ENCODE data around the gene SYTL2. TPM values are rescaled to one million over a fixed set of nuclear protein-coding genes. Genes with fewer than 3 reads are reported as not detected.

SYTL2 gene
- total and polyA plus RNA-seq, 2 donors (not counting 1 experiment from before 2014, with no cell fraction given): 165 to 387 TPM

DNA sequence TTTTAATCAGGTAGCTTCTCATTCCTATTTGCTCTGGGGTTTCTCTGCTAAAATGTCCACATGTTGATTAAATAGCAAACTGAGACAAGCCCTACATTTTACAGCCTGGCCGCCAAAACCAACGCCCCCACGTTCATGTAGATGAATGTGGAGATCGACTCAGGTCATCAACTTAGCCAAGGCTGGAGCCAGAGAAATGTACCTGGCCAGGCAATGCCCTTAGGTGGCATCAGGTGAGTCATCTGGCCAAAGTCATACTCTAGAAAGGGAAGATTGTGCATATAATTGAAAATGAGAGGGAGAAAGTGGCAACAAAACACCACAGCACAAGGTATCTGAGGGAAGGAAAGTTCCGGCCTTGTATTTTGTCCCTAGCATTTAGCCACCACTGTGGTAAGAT lies 87.9 kb downstream of the SYTL2 start:
- Histone ChIP-seq H3K4me1 (ENCODE audit: control insufficient read depth, extremely low read depth, insufficient read depth, low read length) (peaks cover 6% of the 10 kb centered on the region), H3K27ac (ENCODE audit: insufficient read depth, low read length) (no peak overlapping the region), H2AFZ (ENCODE audit: low read length) (no peak overlapping the region), H4K20me1 (ENCODE audit: control insufficient read depth, extremely low read depth, insufficient read depth, low read length) (no peaks in the 10 kb centered on the region), H3K4me2 (ENCODE audit: extremely low read depth, insufficient read depth, low read length) (no peak overlapping the region), H3K36me3 (ENCODE audit: control insufficient read depth, insufficient read depth, low read length) (no peaks in the 10 kb centered on the region), H3K27me3 (ENCODE audit: control insufficient read depth, insufficient read depth, low read length) (no peaks in the 10 kb centered on the region), H3K79me2 (ENCODE audit: control insufficient read depth, insufficient read depth, low read length) (peaks cover 2% of the 10 kb centered on the region), H3K4me3 (replicated peaks in 1 of 4; ENCODE audit: control extremely low read depth in 1 of 4, insufficient read depth in 1 of 4, low read depth in 3 of 4, low read length in 4 of 4) (no peak overlapping the region), H3K9ac (ENCODE audit: insufficient read depth, low read length) (no peak overlapping the region), H3K9me3 (ENCODE audit: control insufficient read depth, insufficient read depth, low read depth, low read length) (no peaks in the 10 kb centered on the region)
- TF ChIP-seq EZH2 (IDR thresholded peaks at IDR 0.05; ENCODE audit: low read length, missing control alignments): no peak
- TF ChIP-seq, protein P1, sequence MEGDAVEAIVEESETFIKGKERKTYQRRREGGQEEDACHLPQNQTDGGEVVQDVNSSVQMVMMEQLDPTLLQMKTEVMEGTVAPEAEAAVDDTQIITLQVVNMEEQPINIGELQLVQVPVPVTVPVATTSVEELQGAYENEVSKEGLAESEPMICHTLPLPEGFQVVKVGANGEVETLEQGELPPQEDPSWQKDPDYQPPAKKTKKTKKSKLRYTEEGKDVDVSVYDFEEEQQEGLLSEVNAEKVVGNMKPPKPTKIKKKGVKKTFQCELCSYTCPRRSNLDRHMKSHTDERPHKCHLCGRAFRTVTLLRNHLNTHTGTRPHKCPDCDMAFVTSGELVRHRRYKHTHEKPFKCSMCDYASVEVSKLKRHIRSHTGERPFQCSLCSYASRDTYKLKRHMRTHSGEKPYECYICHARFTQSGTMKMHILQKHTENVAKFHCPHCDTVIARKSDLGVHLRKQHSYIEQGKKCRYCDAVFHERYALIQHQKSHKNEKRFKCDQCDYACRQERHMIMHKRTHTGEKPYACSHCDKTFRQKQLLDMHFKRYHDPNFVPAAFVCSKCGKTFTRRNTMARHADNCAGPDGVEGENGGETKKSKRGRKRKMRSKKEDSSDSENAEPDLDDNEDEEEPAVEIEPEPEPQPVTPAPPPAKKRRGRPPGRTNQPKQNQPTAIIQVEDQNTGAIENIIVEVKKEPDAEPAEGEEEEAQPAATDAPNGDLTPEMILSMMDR (conservative IDR thresholded peaks at IDR 0.05 in 1 of 2, IDR thresholded peaks at IDR 0.05 in 1 of 2; ENCODE audit: low read depth in 1 of 2, low read length in 2 of 2): no peak
- DNase-seq (ENCODE audit: low read depth in 2 of 2): no peak

DNA sequence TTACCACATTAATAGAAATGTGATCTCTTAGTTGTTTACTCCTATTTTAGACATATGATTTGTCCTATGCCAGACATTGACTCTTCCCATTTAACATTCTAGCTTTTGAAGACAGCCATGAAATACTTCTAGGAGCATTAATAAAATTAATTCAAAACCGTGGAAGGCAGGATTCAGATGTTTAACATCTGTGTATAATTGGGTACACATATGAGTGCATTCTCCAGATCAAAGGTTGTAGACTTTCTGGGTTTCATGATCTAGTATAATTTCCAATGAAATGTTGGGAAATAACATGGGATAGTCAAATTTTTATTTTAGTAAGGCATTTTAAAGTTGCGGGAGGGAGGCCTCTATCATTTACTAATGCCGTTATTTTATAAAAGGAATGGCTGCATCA lies 89.8 kb downstream of the SYTL2 start:
- no peak overlapping the region for H3K9ac ChIP-seq (ENCODE audit: insufficient read depth, low read length)
- no peaks in the 10 kb centered on the region for H3K9me3 ChIP-seq (ENCODE audit: control insufficient read depth, insufficient read depth, low read depth, low read length)
- no peak overlapping the region for H3K4me3 ChIP-seq (replicated peaks in 1 of 4; ENCODE audit: control extremely low read depth in 1 of 4, insufficient read depth in 1 of 4, low read depth in 3 of 4, low read length in 4 of 4)
- no peak overlapping the region for H3K4me2 ChIP-seq (ENCODE audit: extremely low read depth, insufficient read depth, low read length)
- no peaks in the 10 kb centered on the region for H4K20me1 ChIP-seq (ENCODE audit: control insufficient read depth, extremely low read depth, insufficient read depth, low read length)
- H3K27me3 ChIP-seq (ENCODE audit: control insufficient read depth, insufficient read depth, low read length): no peaks in the 10 kb centered on the region
- H2AFZ ChIP-seq (ENCODE audit: low read length): no peak overlapping the region
- peaks cover 4% of the 10 kb centered on the region for H3K4me1 ChIP-seq (ENCODE audit: control insufficient read depth, extremely low read depth, insufficient read depth, low read length)
- no peaks in the 10 kb centered on the region for H3K36me3 ChIP-seq (ENCODE audit: control insufficient read depth, insufficient read depth, low read length)
- no peak for DNase-seq (ENCODE audit: low read depth in 2 of 2)
- H3K79me2 ChIP-seq (ENCODE audit: control insufficient read depth, insufficient read depth, low read length): peaks cover 21% of the 10 kb centered on the region
- H3K27ac ChIP-seq (ENCODE audit: insufficient read depth, low read length): no peak overlapping the region
- TF ChIP-seq, protein P1 (conservative IDR thresholded peaks at IDR 0.05 in 1 of 2, IDR thresholded peaks at IDR 0.05 in 1 of 2; ENCODE audit: low read depth in 1 of 2, low read length in 2 of 2): no peak
- TF ChIP-seq EZH2 (IDR thresholded peaks at IDR 0.05; ENCODE audit: low read length, missing control alignments): no peak

DNA sequence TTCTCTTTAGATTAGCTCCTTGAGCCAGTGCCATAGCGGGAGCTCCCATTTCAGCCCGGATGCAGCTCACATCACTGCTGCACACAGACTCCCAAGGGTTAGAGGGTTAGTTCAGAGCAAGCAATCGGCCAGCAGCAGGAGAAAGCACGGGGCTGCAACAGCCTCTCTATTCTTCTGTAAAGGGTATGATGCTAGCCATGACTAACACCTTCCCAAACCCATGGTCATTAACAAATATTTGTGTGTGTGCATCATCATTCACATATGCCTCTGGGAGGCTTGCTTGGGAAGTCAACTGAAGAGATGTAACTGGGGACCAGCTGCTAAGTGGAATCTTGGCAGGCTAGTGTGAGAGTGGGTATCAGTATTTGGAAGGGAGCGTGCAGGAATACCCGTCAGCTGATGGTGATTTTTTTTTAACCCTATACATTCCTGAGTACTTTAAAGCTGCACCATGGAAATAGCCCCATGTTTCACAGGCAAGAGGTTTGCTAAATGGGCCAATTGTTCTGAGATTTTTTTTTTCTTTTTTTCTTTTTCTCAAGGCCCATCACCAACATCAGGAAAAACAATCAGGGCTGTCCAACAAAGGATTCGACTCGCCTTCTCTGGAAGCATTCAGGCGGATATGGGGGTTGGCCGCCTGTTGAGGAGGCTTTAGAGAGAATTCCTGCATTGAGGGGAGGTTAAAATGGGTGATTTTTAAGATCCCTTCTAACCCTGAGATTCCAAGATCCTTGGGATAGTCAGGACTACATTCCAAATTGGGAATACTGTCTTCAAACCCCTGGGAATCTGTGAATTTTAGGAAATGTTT lies 91.7 kb downstream of the SYTL2 start:
- Histone ChIP-seq H3K9ac (ENCODE audit: insufficient read depth, low read length) (peak overlapping the region; percentile 88), H2AFZ (ENCODE audit: low read length) (no peak overlapping the region), H3K4me2 (ENCODE audit: extremely low read depth, insufficient read depth, low read length) (peak overlapping the region; percentile 89), H3K27me3 (ENCODE audit: control insufficient read depth, insufficient read depth, low read length) (no peaks in the 10 kb centered on the region), H3K36me3 (ENCODE audit: control insufficient read depth, insufficient read depth, low read length) (no peaks in the 10 kb centered on the region), H3K27ac (ENCODE audit: insufficient read depth, low read length) (peak overlapping the region; percentile 99), H3K4me1 (ENCODE audit: control insufficient read depth, extremely low read depth, insufficient read depth, low read length) (peaks cover 4% of the 10 kb centered on the region), H3K4me3 (replicated peaks in 1 of 4; ENCODE audit: control extremely low read depth in 1 of 4, insufficient read depth in 1 of 4, low read depth in 3 of 4, low read length in 4 of 4) (peak overlapping the region; percentile 65 to 91 (median 83)), H3K79me2 (ENCODE audit: control insufficient read depth, insufficient read depth, low read length) (peaks cover 37% of the 10 kb centered on the region), H4K20me1 (ENCODE audit: control insufficient read depth, extremely low read depth, insufficient read depth, low read length) (no peaks in the 10 kb centered on the region), H3K9me3 (ENCODE audit: control insufficient read depth, insufficient read depth, low read depth, low read length) (no peaks in the 10 kb centered on the region)
- DNase-seq (ENCODE audit: low read depth in 2 of 2): peak; percentile 97 to 100
- no peak for TF ChIP-seq EZH2 (IDR thresholded peaks at IDR 0.05; ENCODE audit: low read length, missing control alignments)
- TF ChIP-seq, protein P1 (conservative IDR thresholded peaks at IDR 0.05 in 1 of 2, IDR thresholded peaks at IDR 0.05 in 1 of 2; ENCODE audit: low read depth in 1 of 2, low read length in 2 of 2): no peak
